ENCODE results near the gene ENAH. TPM values are rescaled to one million over a fixed set of nuclear protein-coding genes. Genes with fewer than 3 reads are reported as not detected.
A peak's percentile ranks its signal among the peaks of the same experiment; 100 is the strongest.

ENAH gene
- total and polyA plus RNA-seq, 10 donors = 5.1 to 98.1 (median 44.8) TPM

GRCh38 chr1:225450491-225451191 is 202.3 kb downstream of the ENAH start:
- 37 to 49% (median 40%) methylated on average over 8 to 12 of the region's 12 CpGs for WGBS, 5 donors
- H3K27ac ChIP-seq = peak overlapping the region in 6 of 8 donors; percentile 43 to 89 (median 60)

DNA sequence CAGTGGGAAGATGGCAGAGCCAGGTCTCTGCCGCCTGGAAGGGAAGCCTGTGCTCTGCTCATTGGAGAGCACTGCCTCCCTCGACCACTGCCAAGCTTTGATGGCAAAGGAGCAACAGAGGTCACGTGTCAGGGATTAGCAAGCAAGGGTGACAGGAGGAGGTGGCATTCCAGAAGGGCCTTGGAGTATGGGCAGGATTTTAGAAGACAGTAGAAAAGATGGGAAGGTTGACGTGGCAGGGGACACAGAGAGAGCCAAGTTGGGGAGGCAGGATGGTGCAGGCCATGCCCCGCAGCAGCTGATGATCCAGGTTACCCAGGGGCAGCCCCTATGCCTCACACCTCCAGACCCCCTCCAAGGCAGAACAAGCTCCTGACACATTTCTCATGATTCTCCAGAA is 203.1 kb downstream of the ENAH start:
- TF ChIP-seq, protein P1, sequence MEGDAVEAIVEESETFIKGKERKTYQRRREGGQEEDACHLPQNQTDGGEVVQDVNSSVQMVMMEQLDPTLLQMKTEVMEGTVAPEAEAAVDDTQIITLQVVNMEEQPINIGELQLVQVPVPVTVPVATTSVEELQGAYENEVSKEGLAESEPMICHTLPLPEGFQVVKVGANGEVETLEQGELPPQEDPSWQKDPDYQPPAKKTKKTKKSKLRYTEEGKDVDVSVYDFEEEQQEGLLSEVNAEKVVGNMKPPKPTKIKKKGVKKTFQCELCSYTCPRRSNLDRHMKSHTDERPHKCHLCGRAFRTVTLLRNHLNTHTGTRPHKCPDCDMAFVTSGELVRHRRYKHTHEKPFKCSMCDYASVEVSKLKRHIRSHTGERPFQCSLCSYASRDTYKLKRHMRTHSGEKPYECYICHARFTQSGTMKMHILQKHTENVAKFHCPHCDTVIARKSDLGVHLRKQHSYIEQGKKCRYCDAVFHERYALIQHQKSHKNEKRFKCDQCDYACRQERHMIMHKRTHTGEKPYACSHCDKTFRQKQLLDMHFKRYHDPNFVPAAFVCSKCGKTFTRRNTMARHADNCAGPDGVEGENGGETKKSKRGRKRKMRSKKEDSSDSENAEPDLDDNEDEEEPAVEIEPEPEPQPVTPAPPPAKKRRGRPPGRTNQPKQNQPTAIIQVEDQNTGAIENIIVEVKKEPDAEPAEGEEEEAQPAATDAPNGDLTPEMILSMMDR (IDR thresholded peaks at IDR 0.05 in 8 of 11, conservative IDR thresholded peaks at IDR 0.05 in 3 of 11) = no peak
- TF ChIP-seq POLR2A (IDR thresholded peaks at IDR 0.05) (no peak), POLR2AphosphoS5 (IDR thresholded peaks at IDR 0.05) (no peak)
- intact Hi-C loops (cut with DNase I; ENCODE audit: low total_unique reads) = no loop called here
- Histone ChIP-seq H3K27ac (peak overlapping the region in 4 of 8 donors; percentile 56 to 89 (median 67)), H3K9me3 (no peaks in the 10 kb centered on the region), H3K4me3 (no peak overlapping the region), H3K4me1 (peaks cover 11 to 77% (median 38%) of the 10 kb centered on the region in 6 donors), H3K36me3 (no peaks in the 10 kb centered on the region), H3K27me3 (replicated peaks in 1 of 7) (no peaks in the 10 kb centered on the region)
- DNase-seq = no peak
- 86 to 99% (median 90%) methylated on average over 5 of the region's 5 CpGs for WGBS, 5 donors

More at GRCh38 chr1:225450491-225451191, 202.3 kb downstream of the ENAH start:
- H3K4me3 ChIP-seq = no peak overlapping the region
- DNase-seq = no peak
- H3K4me1 ChIP-seq = peaks cover 5 to 73% (median 29%) of the 10 kb centered on the region in 6 donors
- no peaks in the 10 kb centered on the region for H3K27me3 ChIP-seq (replicated peaks in 1 of 7)
- intact Hi-C loops (cut with DNase I; ENCODE audit: low total_unique reads) = no loop called here
- H3K36me3 ChIP-seq = no peaks in the 10 kb centered on the region
- TF ChIP-seq POLR2AphosphoS5 (IDR thresholded peaks at IDR 0.05) (peak in 2 of 3 donors; percentile 65 to 70), POLR2A (IDR thresholded peaks at IDR 0.05) (no peak)
- no peaks in the 10 kb centered on the region for H3K9me3 ChIP-seq

GRCh38 chr1:225449261-225449660 is 203.7 kb downstream of the ENAH start:
- Histone ChIP-seq H3K4me1 (peaks cover 15 to 78% (median 41%) of the 10 kb centered on the region in 6 donors), H3K9me3 (no peaks in the 10 kb centered on the region), H3K27me3 (replicated peaks in 1 of 7) (no peaks in the 10 kb centered on the region), H3K27ac (peak overlapping the region in 3 of 8 donors; percentile 64 to 89 (median 71)), H3K36me3 (no peaks in the 10 kb centered on the region), H3K4me3 (no peak overlapping the region)
- intact Hi-C loops (cut with DNase I; ENCODE audit: low total_unique reads) = no loop called here
- 84 to 95% (median 89%) methylated on average over 3 to 9 of the region's 9 CpGs for WGBS, 5 donors
- TF ChIP-seq, protein P1 (IDR thresholded peaks at IDR 0.05 in 8 of 11, conservative IDR thresholded peaks at IDR 0.05 in 3 of 11) = no peak
- TF ChIP-seq POLR2AphosphoS5 (IDR thresholded peaks at IDR 0.05) (no peak), POLR2A (IDR thresholded peaks at IDR 0.05) (no peak)
- no peak for DNase-seq

DNA sequence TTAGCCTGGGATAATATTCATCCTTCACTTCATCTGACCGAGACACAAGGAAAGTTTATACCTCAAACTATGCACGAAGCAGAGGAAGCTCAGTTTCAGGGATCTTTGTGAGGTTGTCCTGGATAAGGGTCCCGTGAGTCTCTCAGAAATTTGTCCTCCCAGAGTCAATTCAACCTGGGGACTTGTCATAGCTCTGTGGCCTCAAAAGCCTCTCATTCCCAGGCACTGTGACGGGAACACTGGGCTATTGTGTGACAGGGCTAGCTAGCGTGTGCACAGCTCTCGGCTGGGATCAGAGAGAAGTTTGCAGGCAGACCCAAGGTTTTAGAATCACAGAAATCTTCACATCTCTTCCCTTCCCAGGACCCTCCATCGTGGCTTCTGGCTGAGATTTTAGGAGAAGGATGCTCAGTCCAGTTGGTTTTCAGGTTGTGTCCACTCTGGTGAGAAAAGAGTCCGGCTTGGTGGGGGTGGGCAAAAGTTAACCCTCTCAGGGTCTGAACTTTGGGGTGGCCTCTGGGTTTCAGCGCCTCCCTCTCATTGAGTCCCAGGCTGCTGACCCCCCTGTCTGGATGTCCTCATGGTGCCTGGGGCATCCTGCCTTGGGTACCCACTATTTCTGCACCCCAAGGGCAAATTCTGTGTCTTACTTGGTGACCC is 204.6 kb downstream of the ENAH start:
- Histone ChIP-seq H3K27me3 (replicated peaks in 1 of 7) (no peaks in the 10 kb centered on the region), H3K36me3 (no peaks in the 10 kb centered on the region), H3K4me3 (no peak overlapping the region), H3K9me3 (no peaks in the 10 kb centered on the region), H3K27ac (peak overlapping the region in 5 of 8 donors; percentile 62 to 91 (median 87)), H3K4me1 (peaks cover 21 to 82% (median 50%) of the 10 kb centered on the region in 6 donors)
- intact Hi-C loops (cut with DNase I; ENCODE audit: low total_unique reads) = no loop called here
- WGBS, 5 donors = 83 to 94% (median 85%) methylated on average over 9 of the region's 9 CpGs
- TF ChIP-seq, protein P1 (IDR thresholded peaks at IDR 0.05 in 8 of 11, conservative IDR thresholded peaks at IDR 0.05 in 3 of 11) = no peak
- no peak for TF ChIP-seq POLR2A (IDR thresholded peaks at IDR 0.05)
- TF ChIP-seq POLR2AphosphoS5 (IDR thresholded peaks at IDR 0.05) = no peak
- no peak for DNase-seq
